GM21447 (cell line): ENCODE measurements around the gene GALNT2.

Experiments
- ATAC-seq: cut with Tn5 transposase; IDR thresholded peaks from one replicate; pipeline ENCODE4 v1.9.1; 2021; ENCODE audit not compliant: unreplicated experiment

GALNT2 gene

DNA sequence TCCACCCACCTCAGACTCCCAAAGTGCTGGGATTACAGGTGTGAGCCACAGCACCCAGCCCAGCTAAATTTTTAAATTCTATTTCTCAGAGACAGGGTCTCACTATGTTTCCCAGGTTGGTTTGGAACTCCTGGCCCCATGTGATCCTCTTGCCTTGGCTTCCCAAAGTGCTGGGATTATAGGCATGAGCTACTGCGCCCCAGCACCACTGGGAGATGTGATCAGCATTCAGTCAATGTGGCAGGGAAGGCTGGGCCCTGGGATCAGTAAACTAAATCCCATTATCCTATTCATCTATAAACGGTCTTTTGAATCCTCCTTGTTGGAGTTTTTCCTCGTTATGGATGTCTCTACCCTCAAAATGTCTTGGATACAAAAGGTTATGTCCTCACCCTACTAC lies 245.6 kb downstream of the GALNT2 start:
- ATAC-seq: no peak

- no peak for ATAC-seq
These were observed 246.6 kb downstream of the GALNT2 start for GRCh38 chr1:230313453-230314141.

DNA sequence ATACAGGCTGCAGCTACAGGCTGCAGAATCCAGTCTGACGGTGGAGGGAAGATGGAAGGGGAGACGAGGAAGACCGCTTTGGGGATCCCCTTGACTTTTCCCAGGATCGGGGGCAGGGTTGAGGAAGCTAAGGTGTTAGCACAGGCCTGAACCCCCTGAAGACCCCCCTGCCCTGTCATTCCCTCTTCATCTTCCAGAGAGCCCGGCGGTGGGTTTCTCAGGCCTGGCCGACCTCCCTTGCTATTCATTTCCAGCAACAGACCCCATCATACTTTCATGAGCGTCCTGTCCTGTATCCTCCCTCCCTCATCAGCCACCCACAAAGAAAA lies 247.1 kb downstream of the GALNT2 start:
- no peak for ATAC-seq

DNA sequence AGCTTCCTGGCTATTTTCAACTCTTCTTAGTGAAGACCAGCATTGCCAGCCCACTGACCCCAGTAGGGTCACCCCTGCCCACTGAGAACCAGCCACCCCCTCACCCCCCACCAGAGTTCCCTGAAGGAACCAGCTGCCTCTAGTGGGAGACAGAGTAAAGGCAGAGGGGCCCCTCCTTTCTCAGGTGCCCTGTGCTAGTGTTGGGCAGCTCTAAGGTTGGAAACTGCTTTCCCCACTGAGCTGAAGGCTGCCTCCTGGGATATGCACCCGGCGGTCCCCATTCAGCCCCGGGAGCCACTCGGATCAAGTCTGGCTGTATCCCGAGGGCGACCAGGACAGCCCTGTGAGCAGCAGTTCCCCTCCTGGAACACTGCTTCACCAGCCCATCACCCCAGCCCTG lies 248.1 kb downstream of the GALNT2 start:
- no peak for ATAC-seq

GRCh38 chr1:230316864-230317745 lies 250.1 kb downstream of the GALNT2 start:
- ATAC-seq: no peak

DNA sequence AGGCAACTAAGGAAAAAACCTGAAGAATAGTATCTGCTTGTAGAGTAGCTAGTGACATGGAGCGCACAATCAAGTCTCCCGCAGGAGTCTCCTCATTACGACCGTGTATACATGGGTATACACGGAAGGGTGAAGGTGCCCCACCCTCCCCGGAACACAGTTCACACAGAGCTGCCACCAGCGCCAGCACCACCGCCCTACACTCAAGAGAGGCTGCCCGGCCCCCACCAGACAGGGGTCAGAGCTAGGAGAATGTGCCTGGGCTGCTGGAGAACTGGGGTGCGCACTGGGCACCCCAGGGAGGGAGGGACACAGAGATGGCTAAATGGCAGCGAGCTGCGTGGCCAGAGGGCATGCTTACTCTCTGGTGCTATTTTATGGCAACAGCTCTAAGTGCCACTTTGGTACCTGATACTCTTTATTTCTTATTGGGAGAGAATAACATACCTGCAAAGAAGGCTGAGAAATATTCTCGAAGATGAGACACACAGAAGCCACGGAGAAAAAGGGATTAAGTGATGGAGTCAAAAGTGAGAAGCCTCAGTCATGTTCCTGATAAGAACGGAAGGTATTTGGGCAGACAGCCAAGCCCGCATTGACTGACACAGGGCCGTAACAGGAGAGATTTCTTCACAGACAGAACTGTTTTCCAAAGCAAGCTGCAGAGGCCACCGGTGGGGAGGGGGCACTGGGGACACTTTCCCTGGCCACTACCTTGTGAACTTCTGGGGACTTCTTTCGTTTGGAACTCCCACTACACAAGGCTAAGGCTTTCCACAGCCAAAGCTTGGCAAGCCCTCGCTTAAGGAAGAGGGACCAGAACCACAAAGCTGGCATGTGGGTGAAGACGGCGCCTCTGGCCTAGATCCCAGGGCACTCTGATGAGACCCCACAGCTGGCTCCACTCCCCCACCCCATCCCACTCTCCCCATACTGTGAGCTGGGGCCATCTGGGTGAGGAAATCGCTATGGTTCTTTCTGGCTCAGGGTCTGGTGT lies 251.1 kb downstream of the GALNT2 start:
- ATAC-seq: no peak

- no peak for ATAC-seq
These were observed 252.1 kb downstream of the GALNT2 start for GRCh38 chr1:230319014-230319747.

DNA sequence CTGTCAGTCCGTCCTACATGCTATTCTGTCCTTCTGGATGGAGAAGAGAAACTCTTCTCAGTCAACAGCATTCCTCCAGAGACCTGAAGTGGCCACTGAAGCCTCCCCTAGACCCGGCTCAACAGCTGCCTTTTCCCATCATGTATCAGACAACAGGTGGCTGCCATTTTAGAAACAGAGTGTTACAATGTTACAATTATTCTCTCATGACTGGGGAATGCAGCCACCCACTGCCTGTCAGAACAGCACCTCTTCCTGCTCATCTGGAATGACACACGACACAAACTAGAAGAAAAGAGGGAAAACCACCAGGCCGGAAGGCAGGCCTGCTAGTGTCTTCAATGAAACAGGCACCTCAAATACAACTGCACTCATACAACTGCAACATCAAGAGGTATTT lies 253.8 kb downstream of the GALNT2 start:
- ATAC-seq: no peak

DNA sequence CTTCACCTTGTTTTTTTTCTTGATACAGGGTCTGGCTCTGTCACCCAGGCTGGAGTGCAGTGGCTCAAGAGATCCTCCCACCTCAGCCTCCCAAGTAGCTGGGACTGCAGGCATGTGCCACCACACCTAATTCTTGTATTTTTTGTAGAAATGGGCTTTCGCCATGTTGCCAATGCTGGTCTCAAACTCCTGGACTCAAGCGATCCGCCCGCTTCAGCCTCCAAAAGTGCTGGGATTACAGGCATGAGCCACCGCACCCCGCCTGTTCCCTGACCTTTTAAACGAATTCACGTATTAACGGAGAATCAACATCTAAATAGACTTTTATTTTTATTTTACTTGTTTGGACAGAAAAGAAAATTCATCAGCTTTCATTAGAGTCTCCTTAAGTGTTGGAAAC lies 254.3 kb downstream of the GALNT2 start:
- no peak for ATAC-seq

GRCh38 chr1:230321741-230322420 lies 254.8 kb downstream of the GALNT2 start:
- ATAC-seq: no peak

GRCh38 chr1:230322421-230322756 lies 255.4 kb downstream of the GALNT2 start:
- ATAC-seq: no peak

- ATAC-seq: no peak
These were observed 256.0 kb downstream of the GALNT2 start for GRCh38 chr1:230322967-230323547.

DNA sequence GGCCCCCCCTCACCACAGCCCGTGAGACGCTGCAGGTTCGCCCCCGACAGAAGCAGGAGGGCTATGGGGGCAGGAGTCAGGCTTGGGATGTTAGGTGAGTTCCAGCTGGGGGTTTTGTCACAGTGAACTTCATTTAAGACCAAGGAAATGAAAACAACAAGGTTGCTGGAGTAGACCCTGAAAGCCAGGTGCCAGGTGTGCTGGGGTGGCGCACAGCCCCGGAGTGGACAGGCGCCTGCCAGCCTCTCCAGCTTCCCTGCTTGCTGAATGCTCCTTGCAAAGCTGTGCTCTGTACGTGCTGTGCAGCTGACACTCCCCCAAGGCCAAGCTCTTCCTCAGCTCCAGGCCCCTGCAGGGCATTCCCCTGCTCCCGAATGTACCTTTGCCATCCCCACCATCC lies 256.6 kb downstream of the GALNT2 start:
- ATAC-seq: no peak

DNA sequence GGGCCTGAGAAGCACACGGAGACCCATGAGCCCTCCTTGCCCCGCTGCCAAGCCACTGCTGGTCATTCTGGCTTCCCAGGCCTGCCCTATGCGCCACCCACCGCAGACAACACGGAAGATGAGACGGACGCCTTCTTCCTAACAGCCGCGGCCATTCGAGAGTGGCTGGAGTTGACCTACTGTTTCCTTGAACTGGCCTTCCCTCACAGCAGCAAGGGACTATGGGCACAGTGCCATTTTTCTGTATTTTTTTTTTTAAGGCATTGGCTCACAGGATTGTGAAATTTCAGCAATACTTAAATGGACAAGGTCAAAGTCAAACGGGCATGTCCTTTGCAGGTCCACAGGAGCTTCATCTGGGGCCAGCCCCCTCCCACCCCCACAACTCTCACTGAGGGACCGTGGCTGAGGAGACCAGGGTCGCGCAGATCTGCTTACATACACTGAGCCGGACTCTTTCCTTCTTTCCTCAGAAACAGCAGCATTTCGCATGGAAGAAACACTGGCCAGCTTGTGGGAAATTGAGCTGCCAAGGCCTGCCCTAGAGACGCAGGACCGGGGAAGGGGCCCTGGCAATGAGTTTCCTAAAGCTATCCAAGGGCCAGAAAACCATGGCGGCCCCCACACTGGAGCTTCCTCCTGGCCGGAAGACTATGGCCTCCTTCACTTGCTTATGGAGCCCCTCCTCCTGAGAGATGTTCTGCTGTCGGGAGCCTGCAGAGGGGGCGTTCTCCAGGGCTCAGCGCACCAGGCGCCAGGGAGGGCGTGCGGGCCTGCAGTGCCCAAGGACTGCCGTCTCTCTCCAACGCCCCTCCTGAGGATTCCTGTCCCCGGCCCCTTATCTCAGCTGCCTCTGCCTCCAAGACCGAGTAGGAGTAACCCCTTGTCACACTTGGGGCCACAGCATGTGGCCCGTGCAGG lies 260.2 kb downstream of the GALNT2 start:
- peak; percentile 20 for ATAC-seq

GRCh38 chr1:230327892-230328284 lies 260.9 kb downstream of the GALNT2 start:
- peak; percentile 62 for ATAC-seq

- ATAC-seq: no peak
These were observed 261.4 kb downstream of the GALNT2 start for GRCh38 chr1:230328342-230329015.

DNA sequence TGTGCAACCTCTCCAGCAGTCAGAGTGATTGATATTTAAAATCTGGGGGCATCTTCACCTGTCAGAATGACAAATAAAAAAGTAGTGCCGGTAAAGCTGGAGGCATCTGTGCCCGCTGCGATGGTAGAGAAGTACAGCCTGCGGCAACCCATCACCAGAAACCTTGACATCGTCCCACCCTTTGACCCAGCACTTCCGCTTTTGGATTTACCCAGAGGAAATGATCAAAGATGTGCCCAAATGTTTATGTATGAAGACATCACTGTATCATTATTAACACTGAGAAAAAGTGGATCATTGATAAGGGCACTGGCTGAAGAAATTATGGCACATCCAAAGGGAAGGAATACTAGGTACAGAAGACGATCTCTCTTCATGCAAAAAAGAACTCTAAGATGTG lies 263.1 kb downstream of the GALNT2 start:
- no peak for ATAC-seq
